Ovary (tissue), 9 donors: Measurements from ENCODE around the gene SDK1. TPM values are rescaled to one million over a fixed set of nuclear protein-coding genes. Genes with fewer than 3 reads are reported as not detected.

Experiments used
- DNase-seq, 5 donors: peaks; one replicate each; pipeline ENCODE4 v3.0.0-alpha.2; 2019 to 2020
- H3K27ac ChIP-seq, 2 donors: fragments of 200-600 bp; one replicate each; pipeline versions ENCODE4 v1.5.1 to v1.8.0; 2019 to 2022
- H3K27me3 ChIP-seq: fragments of 200-600 bp; one replicate; pipeline ENCODE4 v1.8.0; 2022
- H3K36me3 ChIP-seq: fragments of 200-600 bp; sonication (generic); one replicate; pipeline ENCODE4 v1.5.1; 2019
- H3K4me1 ChIP-seq: one replicate; pipeline ENCODE4 v1.8.1; 2013; ENCODE audit warnings: mild to moderate bottlenecking, moderate library complexity; ENCODE audit not compliant: insufficient read depth
- H3K4me3 ChIP-seq: fragments of 200-600 bp; sonication (generic); one replicate; pipeline ENCODE4 v1.5.1; 2017
- H3K9me3 ChIP-seq, 2 donors: fragments of 200-600 bp in 1 of 2; sonication (generic) in 1 of 2; one replicate each; pipeline versions ENCODE4 v1.5.1 to v1.8.1; 2013 to 2019; ENCODE audit warnings: mild to moderate bottlenecking in 1 of 2, moderate library complexity in 1 of 2
- CTCF ChIP-seq, 3 donors: fragments of 450-650 bp in 2 of 3; fragments of 200-600 bp in 1 of 3; IDR thresholded peaks; one replicate each; pipeline versions ENCODE4 v1.5.1 to v1.8.0; 2016 to 2022; ENCODE audit warnings: antibody characterized with exemption in 3 of 3, mild to moderate bottlenecking in 1 of 3
- EP300 ChIP-seq: sonication (generic); formaldehyde crosslinking; IDR thresholded peaks from one replicate; pipeline ENCODE4 v1.6.1; 2017; ENCODE audit warnings: antibody characterized with exemption
- POLR2A ChIP-seq: fragments of 450-650 bp; IDR thresholded peaks from one replicate; pipeline ENCODE4 v1.6.1; 2017; ENCODE audit warnings: antibody characterized with exemption, mild to moderate bottlenecking, moderate library complexity
- WGBS, 3 donors: extraction: QIAGEN DNeasy Blood & Tissue Kit in 1 of 3; methylation state at CpG; one replicate each; pipeline versions ENCODE4 v1.1.5 to v1.1.7; 2013 to 2017; 5-methylcytosine and 5-hydroxymethylcytosine counted together
- intact Hi-C, 4 donors: fragments of 100-400 bp; cut with DNase I; formaldehyde crosslinking; loops; one replicate each; pipeline versions ENCODE4 v1.11.0 to v1.15.1; 2022 to 2023
- polyA plus RNA-seq, 2 donors: library from polyadenylated mRNA; stranded (reverse); fragments of 200-250 nt in 1 of 2; fragments of 350-450 nt in 1 of 2; fragmentation: Illumina TruSeq in 1 of 2; extraction: RNeasy Lipid Tissue Mini Kit (QIAGEN cat#74804) in 1 of 2; gene quantifications; one replicate each; pipeline ENCODE4 v1.2.3, GENCODE V29; 2013 to 2014
- total RNA-seq, 7 donors: library from RNA; depleted of rRNA in 2 of 7; stranded (reverse); fragments of >200 nt in 2 of 7; fragmentation: NEBNext Ultra II Directional in 3 of 7; extraction: Animal tissue kit (Norgen Biotek cat#: 25700) in 3 of 7; gene quantifications; one replicate each; pipeline versions ENCODE4 v1.1.0 to v1.2.4, GENCODE V29; 2016 to 2023
- donor health status: DM: no; HTN: no; CAD: no; lungs with moderate emphysema.
- donor health status: DM: no; HTN: no; CAD: no.
- donor health status: Bipolar disorder and iron deficiency.
- donor health status: DM: yes; HTN: yes; CAD: no.
- donor health status: DM: no; HTN: no; CAD: no.
- donor health status: DM: yes; HTN: yes; CAD: no.

The SDK1 gene
- total and polyA plus RNA-seq, 9 donors, result 1.2 to 13.3 (median 4.4) TPM

- Histone ChIP-seq H3K27me3 (no peaks in the 10 kb centered on the region), H3K9me3 (no peaks in the 10 kb centered on the region), H3K36me3 (no peaks in the 10 kb centered on the region), H3K27ac (no peak overlapping the region), H3K4me3 (no peak overlapping the region), H3K4me1 (no peaks in the 10 kb centered on the region)
- DNase-seq, result no peak
- WGBS, 3 donors, result 77 to 87% (median 84%) methylated on average over 4 of the region's 4 CpGs
- intact Hi-C loops, result no loop called here
- TF ChIP-seq CTCF (IDR thresholded peaks at IDR 0.05), result no peak
- TF ChIP-seq POLR2A, result no peak
- no peak for TF ChIP-seq EP300
These were observed 79.0 kb downstream of the SDK1 start for GRCh38 chr7:3380034-3380433.

- Histone ChIP-seq H3K9me3 (no peaks in the 10 kb centered on the region), H3K27ac (no peak overlapping the region), H3K4me1 (no peaks in the 10 kb centered on the region), H3K36me3 (no peaks in the 10 kb centered on the region), H3K27me3 (no peaks in the 10 kb centered on the region), H3K4me3 (no peak overlapping the region)
- 67 to 77% (median 76%) methylated on average over 12 of the region's 12 CpGs for WGBS, 3 donors
- no peak for DNase-seq
- intact Hi-C loops, result no loop called here
- TF ChIP-seq POLR2A, result no peak
- no peak for TF ChIP-seq CTCF (IDR thresholded peaks at IDR 0.05)
These were observed 80.0 kb downstream of the SDK1 start for GRCh38 chr7:3380886-3381685.

GRCh38 chr7:3386423-3387190, 85.6 kb downstream of the SDK1 start:
- TF ChIP-seq POLR2A, result no peak
- TF ChIP-seq EP300, result no peak
- no peak for TF ChIP-seq CTCF (IDR thresholded peaks at IDR 0.05)
- Histone ChIP-seq H3K27me3 (no peaks in the 10 kb centered on the region), H3K4me1 (no peaks in the 10 kb centered on the region), H3K9me3 (no peaks in the 10 kb centered on the region), H3K36me3 (no peaks in the 10 kb centered on the region), H3K4me3 (no peak overlapping the region), H3K27ac (no peak overlapping the region)
- DNase-seq, result no peak
- intact Hi-C loops, result no loop called here
- 36 to 59% (median 47%) methylated on average over 5 of the region's 5 CpGs for WGBS, 3 donors

- Histone ChIP-seq H3K36me3 (no peaks in the 10 kb centered on the region), H3K9me3 (no peaks in the 10 kb centered on the region), H3K4me3 (no peak overlapping the region), H3K27me3 (no peaks in the 10 kb centered on the region), H3K27ac (no peak overlapping the region), H3K4me1 (no peaks in the 10 kb centered on the region)
- WGBS, 3 donors, result 83 to 93% (median 89%) methylated on average over 3 of the region's 3 CpGs
- TF ChIP-seq POLR2A, result no peak
- TF ChIP-seq CTCF (IDR thresholded peaks at IDR 0.05), result no peak
- no peak for TF ChIP-seq EP300
- DNase-seq, result no peak
- intact Hi-C loops, result no loop called here
These were observed 92.8 kb downstream of the SDK1 start for GRCh38 chr7:3393862-3394261.
